Measurements from ENCODE around the gene LRRC59. TPM values are rescaled to one million over a fixed set of nuclear protein-coding genes. Genes with fewer than 3 reads are reported as not detected.

Gene LRRC59
- total and polyA plus RNA-seq, 7 donors, result 15.9 to 122 (median 48.0) TPM

DNA sequence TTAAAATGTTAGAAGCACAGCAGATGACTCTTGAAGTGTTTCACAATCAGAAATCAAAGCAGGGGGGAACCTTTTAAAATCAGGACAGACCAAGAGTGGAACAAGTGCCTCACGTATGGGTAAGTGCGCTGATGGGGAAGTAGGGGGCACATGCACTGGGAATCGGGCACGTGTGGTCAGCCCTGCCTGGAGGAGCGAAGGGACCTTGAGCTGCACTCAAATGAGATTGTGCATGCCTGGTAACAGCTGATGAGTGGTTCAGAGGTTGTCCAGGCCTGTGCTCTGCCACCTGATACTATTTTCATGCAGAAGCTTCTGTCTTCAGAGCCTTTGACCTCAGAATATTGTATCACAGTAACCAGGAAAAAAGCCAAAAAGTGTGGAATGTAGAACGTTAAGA is 65.1 kb downstream of the LRRC59 start:
- Histone ChIP-seq H3K36me3 (ENCODE audit: insufficient read depth in 1 of 2, low read depth in 1 of 2) (no peaks in the 10 kb centered on the region), H3K27ac (no peak overlapping the region), H3K9me3 (no peaks in the 10 kb centered on the region), H3K4me1 (peaks cover 5% of the 10 kb centered on the region), H3K4me3 (no peak overlapping the region), H3K27me3 (ENCODE audit: insufficient read depth in 3 of 3, low read length in 2 of 3) (peaks cover 0 to 3% (median 2%) of the 10 kb centered on the region in 3 donors)
- intact Hi-C loops (cut with DNase I), result no loop called here
- no peak for DNase-seq
- ATAC-seq, result no peak
- WGBS, 3 donors, result 62 to 74% (median 71%) methylated on average over 6 of the region's 6 CpGs
- TF ChIP-seq, protein P1, sequence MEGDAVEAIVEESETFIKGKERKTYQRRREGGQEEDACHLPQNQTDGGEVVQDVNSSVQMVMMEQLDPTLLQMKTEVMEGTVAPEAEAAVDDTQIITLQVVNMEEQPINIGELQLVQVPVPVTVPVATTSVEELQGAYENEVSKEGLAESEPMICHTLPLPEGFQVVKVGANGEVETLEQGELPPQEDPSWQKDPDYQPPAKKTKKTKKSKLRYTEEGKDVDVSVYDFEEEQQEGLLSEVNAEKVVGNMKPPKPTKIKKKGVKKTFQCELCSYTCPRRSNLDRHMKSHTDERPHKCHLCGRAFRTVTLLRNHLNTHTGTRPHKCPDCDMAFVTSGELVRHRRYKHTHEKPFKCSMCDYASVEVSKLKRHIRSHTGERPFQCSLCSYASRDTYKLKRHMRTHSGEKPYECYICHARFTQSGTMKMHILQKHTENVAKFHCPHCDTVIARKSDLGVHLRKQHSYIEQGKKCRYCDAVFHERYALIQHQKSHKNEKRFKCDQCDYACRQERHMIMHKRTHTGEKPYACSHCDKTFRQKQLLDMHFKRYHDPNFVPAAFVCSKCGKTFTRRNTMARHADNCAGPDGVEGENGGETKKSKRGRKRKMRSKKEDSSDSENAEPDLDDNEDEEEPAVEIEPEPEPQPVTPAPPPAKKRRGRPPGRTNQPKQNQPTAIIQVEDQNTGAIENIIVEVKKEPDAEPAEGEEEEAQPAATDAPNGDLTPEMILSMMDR (IDR thresholded peaks at IDR 0.05), result no peak

Other genes with a start within 250 kb of the LRRC59 start
- 10 to 100 TPM; 15.1 to 26.5 (median 18.4) TPM for gene PPP1R9B, start 246.8 kb downstream of the LRRC59 start, total RNA-seq
- gene PPP1R9B, start 246.8 kb downstream of the LRRC59 start, polyA plus RNA-seq, result 10 to 100 TPM in 2 of 3 donors, 1 to 10 TPM in 1; 7.0 to 11.3 (median 11.0) TPM
- 100 to 1,000 TPM; 245 to 291 (median 266) TPM for gene SGCA, start 231.5 kb downstream of the LRRC59 start, total RNA-seq
- 100 to 1,000 TPM; 120 to 254 (median 151) TPM for gene SGCA, start 231.5 kb downstream of the LRRC59 start, polyA plus RNA-seq
- 10 to 100 TPM; 10.2 to 46.6 (median 18.7) TPM for gene COL1A1, start 195.9 kb downstream of the LRRC59 start, total RNA-seq
- gene COL1A1, start 195.9 kb downstream of the LRRC59 start, polyA plus RNA-seq, result 1 to 10 TPM; 2.3 to 5.4 (median 3.3) TPM
- gene TMEM92, start 123.1 kb downstream of the LRRC59 start, total RNA-seq, result not detected
- gene TMEM92, start 123.1 kb downstream of the LRRC59 start, polyA plus RNA-seq, result under 1 TPM in 2 of 3 donors, not detected in 1; 0.01 to 0.07 TPM
- gene XYLT2, start 51.4 kb downstream of the LRRC59 start, total RNA-seq, result 1 to 10 TPM; 3.4 to 6.1 (median 4.3) TPM
- 1 to 10 TPM; 2.8 to 6.3 (median 3.2) TPM for gene XYLT2, start 51.4 kb downstream of the LRRC59 start, polyA plus RNA-seq
- 100 to 1,000 TPM in 2 of 4 donors, 10 to 100 TPM in 2; 70.7 to 133 (median 95.3) TPM for gene MRPL27, start 24.3 kb downstream of the LRRC59 start, total RNA-seq
- 100 to 1,000 TPM; 128 to 468 (median 281) TPM for gene MRPL27, start 24.3 kb downstream of the LRRC59 start, polyA plus RNA-seq
- under 1 TPM in 2 of 4 donors, not detected in 2; 0.15 to 0.32 TPM for gene EME1, start 24.3 kb downstream of the LRRC59 start, total RNA-seq
- gene EME1, start 24.3 kb downstream of the LRRC59 start, polyA plus RNA-seq, result under 1 TPM; 0.06 to 0.39 (median 0.29) TPM
- gene ACSF2, start 28.7 kb upstream of the LRRC59 start, total RNA-seq, result 10 to 100 TPM; 14.4 to 72.3 (median 44.7) TPM
- gene ACSF2, start 28.7 kb upstream of the LRRC59 start, polyA plus RNA-seq, result 10 to 100 TPM; 17.0 to 69.7 (median 19.6) TPM
- under 1 TPM in 3 of 4 donors, not detected in 1; 0.32 to 0.76 (median 0.44) TPM for gene CHAD, start 71.4 kb upstream of the LRRC59 start, total RNA-seq
- under 1 TPM in 2 of 3 donors, not detected in 1; 0.09 to 0.42 TPM for gene CHAD, start 71.4 kb upstream of the LRRC59 start, polyA plus RNA-seq
- 10 to 100 TPM; 44.1 to 60.4 (median 50.0) TPM for gene RSAD1, start 81.3 kb upstream of the LRRC59 start, total RNA-seq
- 10 to 100 TPM; 34.3 to 63.2 (median 52.4) TPM for gene RSAD1, start 81.3 kb upstream of the LRRC59 start, polyA plus RNA-seq
- gene MYCBPAP, start 110.9 kb upstream of the LRRC59 start, total RNA-seq, result under 1 TPM in 3 of 4 donors, not detected in 1; 0.27 to 0.99 (median 0.52) TPM
- gene MYCBPAP, start 110.9 kb upstream of the LRRC59 start, polyA plus RNA-seq, result under 1 TPM in 2 of 3 donors, not detected in 1; 0.05 TPM
- gene EPN3, start 135.2 kb upstream of the LRRC59 start, total RNA-seq, result under 1 TPM in 2 of 4 donors, not detected in 2; 0.12 to 0.15 TPM
- under 1 TPM in 1 of 3 donors, not detected in 2; 0.03 TPM for gene EPN3, start 135.2 kb upstream of the LRRC59 start, polyA plus RNA-seq
- 10 to 100 TPM; 16.7 to 25.8 (median 21.9) TPM for gene SPATA20, start 149.7 kb upstream of the LRRC59 start, total RNA-seq
- gene SPATA20, start 149.7 kb upstream of the LRRC59 start, polyA plus RNA-seq, result 1 to 10 TPM; 4.8 to 9.7 (median 5.4) TPM
- gene CACNA1G, start 163.2 kb upstream of the LRRC59 start, total RNA-seq, result under 1 TPM in 3 of 4 donors, not detected in 1; 0.02 to 0.24 (median 0.17) TPM
- gene CACNA1G, start 163.2 kb upstream of the LRRC59 start, polyA plus RNA-seq, result under 1 TPM in 2 of 3 donors, not detected in 1; 0.04 TPM
- 1 to 10 TPM in 2 of 4 donors, under 1 TPM in 2; 0.36 to 1.6 (median 0.94) TPM for gene ABCC3, start 237.4 kb upstream of the LRRC59 start, total RNA-seq
- 1 to 10 TPM in 1 of 3 donors, under 1 TPM in 2; 0.39 to 1.2 (median 0.45) TPM for gene ABCC3, start 237.4 kb upstream of the LRRC59 start, polyA plus RNA-seq